NCI-H2196 treated with DMSO at 0.1 percent for 48 hours (cell line): ENCODE data around the gene HNRNPM.

Experiments used
- DNase-seq: peaks from one replicate; lab custom pipeline; 2025; ENCODE audit not compliant: unreplicated experiment; lab: John Stamatoyannopoulos, UW

HNRNPM gene

DNA sequence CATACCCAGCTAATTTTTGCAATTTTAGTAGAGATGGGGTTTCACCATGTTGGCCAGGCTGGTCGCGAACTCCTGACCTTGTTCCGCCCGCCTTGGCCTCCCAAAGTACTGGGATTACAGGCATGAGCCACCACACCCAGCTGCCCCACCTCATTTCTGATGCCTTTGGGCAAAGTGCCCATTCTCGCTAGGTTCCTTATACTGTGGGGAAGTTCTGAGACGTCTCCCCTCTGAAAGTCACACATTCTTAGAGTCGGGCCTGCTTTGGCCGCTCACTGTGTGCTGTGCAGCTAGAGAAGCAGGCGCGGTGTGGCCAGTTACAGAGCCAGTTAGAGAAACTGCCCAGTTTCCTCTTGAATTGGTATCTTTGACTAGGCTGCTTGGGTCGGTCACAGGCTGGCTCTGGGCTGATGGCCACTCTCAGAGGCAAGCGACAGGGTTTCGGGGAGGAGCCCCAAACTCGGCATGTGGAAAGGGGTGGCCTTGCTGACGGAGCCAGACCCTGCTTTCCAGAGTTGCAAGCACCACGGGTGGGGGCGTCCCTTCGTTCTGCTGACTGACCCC lies 39.6 kb downstream of the HNRNPM start:
- DNase-seq = no peak

DNA sequence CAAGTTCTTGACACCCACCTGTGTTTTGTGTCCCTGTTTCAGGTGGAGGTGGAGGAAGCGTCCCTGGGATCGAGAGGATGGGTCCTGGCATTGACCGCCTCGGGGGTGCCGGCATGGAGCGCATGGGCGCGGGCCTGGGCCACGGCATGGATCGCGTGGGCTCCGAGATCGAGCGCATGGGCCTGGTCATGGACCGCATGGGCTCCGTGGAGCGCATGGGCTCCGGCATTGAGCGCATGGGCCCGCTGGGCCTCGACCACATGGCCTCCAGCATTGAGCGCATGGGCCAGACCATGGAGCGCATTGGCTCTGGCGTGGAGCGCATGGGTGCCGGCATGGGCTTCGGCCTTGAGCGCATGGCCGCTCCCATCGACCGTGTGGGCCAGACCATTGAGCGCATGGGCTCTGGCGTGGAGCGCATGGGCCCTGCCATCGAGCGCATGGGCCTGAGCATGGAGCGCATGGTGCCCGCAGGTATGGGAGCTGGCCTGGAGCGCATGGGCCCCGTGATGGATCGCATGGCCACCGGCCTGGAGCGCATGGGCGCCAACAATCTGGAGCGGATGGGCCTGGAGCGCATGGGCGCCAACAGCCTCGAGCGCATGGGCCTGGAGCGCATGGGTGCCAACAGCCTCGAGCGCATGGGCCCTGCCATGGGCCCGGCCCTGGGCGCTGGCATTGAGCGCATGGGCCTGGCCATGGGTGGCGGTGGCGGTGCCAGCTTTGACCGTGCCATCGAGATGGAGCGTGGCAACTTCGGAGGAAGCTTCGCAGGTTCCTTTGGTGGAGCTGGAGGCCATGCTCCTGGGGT lies 41.0 kb downstream of the HNRNPM start:
- DNase-seq = no peak

DNA sequence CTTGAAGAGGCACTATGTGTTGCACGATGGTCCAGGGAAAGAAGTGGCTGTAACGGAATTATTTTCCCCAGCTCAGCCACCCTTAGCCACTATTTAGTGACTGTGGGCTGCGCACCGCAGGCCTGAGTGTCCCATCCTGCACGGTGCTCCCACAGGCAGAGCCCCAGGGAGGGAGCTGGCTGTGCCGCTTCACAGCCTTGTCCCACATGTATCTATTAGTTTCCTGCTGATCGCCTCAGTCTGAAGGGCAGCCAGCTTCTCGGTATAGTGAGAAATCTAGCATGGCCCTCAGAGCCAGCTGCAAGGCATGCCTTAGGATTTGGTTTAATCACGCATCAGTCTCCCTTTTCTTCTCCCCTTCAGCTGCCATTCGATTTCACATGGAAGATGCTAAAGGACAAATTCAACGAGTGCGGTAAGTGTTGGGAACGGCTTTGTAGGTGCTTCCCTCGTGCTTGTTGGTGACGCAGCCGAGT lies 41.9 kb downstream of the HNRNPM start:
- no peak for DNase-seq

DNA sequence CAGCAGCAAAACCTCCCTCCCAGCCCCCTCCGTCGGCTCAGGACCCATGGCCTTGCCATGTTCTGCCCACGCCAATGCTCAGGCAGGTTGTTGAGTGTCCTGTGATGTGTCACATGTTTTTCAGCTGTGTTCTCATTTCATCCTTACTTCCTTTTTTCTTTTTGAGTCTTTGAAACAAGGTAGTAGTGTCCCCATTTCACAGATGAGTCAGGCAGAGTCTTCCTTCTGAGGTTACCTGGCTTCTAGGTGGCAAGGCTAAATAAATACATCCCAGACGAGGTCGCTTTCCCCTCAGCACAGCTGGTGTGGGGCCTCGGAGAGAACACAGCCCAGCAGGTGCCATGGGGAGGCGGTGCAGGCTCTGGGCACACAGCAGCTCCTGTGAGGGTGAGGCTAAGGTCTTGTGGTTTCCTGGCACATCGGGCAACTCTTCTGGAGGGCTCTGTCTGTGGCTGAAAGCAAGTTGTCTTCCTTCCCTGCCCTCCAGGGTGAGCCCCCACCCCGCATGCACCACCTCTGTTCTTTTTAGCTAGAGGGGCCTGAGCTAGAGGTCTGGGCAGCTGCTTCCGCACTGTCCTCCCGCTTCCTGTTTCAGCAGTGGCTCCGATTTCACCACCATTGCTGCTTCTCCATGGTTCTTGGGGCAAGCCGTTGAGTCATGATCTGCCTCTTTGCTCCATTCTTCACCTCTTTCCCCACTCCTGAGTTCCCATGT lies 42.5 kb downstream of the HNRNPM start:
- no peak for DNase-seq

DNA sequence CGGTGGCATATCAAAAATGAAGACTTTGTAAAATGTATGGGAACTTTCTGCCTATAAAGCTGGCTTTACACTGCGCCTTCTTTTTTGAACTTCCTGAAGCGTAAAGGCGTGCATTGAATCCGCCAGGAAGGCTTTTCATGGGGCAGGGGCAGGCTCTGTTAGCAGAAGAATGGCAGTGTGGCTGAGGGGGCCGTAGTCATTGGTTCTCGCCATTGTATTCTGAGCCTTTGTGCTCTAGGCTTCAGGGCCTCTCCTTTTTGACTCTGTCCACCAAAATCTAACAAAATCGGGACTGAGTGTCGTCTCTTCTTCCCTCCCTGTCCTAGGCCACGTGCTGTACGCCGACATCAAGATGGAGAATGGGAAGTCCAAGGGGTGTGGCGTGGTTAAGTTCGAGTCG lies 43.6 kb downstream of the HNRNPM start:
- DNase-seq = no peak

DNA sequence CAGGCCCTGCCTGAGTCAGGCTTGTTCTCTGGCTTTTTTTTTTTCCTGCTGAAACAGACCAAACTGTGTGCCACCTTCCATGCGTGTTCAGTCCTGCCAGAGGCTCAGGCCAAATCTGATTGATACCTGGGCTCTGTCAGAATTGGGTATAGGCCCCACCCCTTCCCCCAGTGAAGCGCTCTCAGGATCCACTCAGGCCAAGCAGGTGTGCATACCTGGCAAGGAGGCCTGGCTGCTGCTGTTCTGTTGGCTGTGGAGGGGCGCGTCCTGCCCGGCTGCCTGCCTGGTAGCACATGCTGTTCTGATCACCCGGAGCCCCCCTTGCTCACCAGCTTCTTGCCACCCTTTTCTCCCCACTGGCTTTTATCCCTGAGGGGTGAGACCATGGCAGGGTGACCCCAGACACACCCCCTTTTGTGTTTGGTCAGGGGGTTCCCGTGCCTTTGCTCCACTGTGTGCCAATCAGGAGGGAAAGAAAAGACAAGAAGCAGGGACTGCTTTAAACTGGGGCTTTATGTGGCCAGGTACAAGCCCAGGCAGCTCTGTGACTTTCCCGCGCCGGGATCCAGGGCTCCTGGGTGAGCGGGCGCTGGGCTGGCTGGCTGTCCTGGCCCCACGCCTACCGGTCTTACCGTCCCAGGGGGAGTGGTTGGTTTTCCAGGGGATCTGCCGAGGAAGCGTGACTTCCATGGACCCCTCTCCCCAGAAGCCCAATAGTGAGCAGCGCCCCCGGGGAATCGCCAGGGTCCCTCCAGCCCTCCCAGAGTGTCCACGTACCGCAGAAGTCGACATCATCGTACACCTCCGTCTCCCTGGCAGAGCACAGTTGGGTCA lies 45.0 kb downstream of the HNRNPM start:
- no peak for DNase-seq

DNA sequence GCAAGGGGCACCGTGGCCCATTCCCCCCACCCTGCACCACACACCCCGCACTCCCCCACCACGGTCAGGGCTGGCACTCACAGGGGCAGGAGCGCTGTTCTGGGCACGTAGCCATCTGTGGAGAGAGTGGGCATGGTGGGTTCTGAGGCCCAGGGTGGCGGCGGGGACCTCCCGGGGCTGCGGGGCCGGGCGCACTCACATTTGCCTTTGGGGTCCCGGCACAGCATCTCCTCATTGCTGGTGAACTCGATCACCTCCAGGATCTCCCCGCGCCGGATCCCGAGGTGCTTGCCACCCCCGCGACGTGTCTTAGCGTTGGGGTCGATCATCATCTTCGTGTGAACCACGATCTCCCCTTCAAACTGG lies 45.6 kb downstream of the HNRNPM start:
- no peak for DNase-seq

DNA sequence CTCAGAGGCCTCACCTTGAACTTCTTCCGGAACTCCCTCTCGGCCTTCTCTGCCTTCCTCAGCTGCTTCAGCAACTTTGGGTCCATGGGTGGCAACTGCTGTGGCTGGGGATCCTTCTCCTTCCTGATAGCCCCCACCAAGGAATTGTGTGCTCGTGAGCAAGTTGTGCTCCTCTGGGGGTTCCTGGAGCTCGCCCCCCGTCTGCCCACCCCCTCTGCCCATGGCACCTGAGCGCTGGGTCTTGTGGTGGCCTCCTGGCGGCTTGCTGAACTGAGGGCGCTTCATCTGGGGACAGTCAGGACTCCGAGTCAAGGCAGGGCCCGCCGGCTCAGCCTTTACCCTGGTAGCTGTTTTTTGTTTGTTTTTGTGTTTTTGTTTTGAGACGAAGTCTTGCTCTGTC lies 46.1 kb downstream of the HNRNPM start:
- no peak for DNase-seq

DNA sequence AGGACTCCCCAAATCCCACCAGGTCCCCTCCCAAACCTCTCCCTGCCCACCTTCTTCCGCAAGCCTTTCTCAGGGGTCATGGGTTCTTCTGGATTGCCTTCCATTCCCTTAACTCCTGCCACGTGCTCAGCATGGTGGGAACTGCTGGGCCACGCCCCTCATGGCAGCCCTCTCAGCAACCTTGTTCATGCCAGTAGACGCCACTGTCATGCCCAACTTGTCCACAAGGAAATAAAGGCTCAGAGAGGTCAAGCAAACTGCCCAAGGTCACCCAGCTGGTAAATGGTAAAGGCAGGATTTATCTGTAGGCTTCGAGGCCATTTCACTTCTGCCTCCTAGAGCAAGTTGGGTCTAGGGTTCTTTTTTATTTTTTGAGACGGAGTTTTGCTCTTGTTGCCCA lies 46.8 kb downstream of the HNRNPM start:
- no peak for DNase-seq

DNA sequence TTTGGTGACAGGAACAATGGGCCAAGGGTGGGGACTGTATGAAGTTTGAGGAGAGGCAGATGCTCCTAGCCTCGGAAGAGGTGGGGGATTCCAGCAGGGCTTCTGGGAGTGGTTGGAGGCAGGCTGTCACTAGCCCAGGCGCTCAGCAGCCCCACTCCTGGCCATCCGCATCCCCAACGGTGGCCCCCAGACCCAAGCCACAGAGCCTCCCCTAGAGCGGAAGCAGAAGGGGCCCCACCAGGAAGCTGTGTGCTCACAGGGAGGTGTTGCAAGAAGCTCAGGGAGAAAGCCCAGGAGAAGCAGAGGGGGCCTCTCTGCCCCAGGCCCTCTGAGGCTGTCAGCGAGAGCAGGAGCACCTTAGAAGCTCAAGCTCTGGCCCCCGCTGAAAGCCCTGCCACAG lies 49.4 kb downstream of the HNRNPM start:
- no peak for DNase-seq

DNA sequence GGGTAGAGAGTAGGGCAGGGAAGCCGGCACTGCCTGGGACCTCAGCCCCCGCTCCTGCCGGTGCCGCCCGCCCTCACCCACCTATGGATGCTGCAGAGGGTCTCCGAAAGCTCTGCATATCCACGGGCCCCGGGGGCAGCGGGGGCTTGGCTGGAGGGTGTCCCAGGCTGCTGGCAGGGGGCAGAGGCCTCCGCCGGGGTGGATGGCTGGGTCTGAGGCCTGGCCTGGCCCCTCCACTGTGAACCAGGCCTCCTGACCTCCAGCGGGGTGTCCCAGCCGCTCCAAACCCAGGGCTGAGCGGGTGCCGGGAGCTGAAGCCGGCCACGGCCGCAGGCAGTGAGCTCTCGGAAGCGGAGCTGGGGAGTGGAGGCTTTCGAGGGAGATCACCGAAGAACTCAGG lies 53.5 kb downstream of the HNRNPM start:
- no peak for DNase-seq

DNA sequence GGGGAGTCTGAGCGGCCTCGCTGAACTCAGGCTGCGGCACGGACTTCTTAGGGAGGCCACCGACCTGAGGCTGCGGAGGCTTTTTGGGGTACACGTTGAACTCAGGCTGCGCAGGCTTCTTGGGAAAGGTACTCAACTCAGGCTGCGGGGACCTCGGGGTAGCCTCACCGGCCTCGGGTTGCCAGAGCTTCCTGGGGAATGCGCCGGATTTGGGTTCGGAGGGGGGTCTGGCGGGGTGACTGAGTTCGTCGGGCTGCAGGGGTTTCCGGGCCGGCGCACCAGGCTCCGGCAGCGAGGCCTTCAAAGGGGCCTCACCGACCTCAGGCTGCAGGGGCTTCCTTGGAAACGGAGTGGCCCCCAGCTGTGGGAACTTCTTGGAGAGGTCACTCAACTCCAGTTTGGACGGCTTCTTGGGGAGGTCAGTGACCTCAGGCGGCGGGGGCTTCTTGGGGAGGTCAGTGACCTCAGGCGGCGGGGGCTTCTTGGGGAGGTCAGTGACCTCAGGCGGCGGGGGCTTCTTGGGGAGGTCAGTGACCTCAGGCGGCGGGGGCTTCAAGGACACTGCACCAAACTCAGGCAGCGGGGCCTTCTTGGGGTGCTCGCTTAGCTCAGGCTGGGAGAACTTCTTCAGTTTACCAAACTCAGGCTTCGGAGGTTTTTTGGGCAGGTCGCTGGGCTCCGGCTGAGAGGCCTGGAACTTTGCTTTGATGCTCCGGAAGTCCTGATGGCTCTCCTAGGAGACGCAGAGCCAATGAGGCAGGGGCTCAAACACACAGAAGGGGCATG lies 54.5 kb downstream of the HNRNPM start:
- DNase-seq = no peak

DNA sequence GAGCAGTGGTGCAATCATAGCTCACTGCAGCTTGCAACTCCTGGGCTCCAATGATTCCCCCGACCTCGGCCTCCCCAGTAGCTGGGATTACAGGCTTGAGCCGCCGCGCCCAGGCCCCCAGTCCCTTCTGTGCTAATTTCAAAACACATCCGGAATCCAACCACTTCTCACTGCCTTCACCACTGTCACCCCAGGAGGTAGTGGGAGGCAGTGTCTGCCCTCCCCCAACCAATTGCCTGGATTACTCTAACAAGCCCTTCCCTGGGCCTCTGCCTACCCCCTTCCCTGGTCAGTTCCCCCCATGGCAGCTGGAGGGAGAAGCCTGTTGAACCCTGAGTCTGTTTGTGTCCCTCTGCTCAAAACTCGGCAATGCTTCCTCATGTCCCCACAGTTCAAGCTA lies 55.4 kb downstream of the HNRNPM start:
- DNase-seq = no peak

DNA sequence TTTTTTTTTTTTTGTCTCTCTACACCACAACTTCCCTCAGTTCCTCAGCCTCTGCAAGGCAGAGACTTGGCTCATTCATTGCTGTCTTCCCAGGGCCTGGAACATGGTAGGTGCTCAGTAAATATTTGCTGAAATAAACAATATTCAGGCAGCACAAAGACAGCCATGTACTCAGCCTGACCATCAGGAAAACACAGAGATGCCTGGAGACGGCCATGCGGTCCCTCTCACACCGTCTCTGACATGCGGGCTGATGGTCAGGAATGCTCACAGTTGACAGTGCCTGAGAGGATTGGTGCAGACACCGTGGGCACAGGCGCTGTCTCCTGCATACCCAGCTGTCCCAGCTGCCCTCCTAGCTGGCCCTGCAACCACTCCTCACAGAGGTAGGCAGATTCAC lies 56.7 kb downstream of the HNRNPM start:
- no peak for DNase-seq

DNA sequence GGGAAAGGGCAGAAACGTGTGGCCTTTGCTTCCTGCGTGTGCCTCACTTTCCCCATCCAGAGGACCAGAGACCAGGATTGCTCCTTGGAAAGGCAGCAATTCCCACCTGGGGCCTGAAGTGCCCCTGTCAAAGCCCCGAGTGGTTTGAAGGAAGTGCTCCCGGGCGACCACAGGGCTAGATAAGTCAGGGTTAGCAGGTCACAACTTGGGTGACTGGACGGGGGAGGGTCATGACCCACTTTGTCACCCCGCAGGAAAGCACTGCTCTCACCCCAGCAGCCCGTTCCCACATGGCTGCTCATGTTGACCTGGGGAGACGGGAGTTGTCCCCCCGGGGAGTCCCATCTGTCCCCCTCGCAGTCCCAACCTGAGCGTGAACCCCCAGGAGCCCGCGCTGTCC lies 57.2 kb downstream of the HNRNPM start:
- no peak for DNase-seq

DNA sequence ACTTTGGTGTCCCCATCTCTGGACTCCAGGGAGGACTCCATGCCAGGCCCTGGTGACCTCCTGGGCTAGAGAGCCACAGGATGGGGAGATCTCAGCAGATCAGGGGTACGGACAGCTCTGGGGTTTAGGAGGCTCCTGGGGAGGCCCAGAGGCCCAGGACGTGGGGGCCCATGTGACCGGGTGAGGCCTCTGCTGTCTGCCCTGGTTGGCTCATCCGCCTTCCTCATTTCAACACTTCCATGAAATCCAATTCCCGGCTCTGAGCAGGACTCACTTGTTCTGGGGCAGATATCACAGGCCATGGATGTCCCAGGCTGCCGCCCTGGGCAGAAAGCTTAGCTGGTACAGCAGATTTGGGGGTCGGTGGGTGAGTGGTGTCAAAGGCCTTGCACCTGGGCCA lies 58.7 kb downstream of the HNRNPM start:
- DNase-seq = no peak

DNA sequence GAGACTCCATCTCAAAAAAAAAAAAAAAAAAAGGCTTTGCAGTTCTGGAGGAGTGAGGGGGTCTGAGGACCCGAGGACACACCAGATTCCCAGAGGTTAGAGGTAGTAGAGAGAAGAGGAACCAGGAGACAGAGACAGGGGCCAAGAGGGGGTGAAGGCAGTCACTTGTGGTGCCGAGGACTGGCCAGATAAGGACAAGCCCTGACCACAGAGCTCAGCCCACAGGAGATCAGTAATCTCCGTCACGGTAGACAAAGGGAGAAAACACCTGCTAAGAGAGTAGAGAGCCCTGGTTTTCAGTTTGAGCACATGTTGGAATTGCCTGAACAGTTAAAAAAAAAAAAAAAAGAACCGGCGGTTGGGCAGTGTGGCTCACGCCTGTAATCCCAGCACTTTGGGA lies 59.4 kb downstream of the HNRNPM start:
- DNase-seq = no peak

DNA sequence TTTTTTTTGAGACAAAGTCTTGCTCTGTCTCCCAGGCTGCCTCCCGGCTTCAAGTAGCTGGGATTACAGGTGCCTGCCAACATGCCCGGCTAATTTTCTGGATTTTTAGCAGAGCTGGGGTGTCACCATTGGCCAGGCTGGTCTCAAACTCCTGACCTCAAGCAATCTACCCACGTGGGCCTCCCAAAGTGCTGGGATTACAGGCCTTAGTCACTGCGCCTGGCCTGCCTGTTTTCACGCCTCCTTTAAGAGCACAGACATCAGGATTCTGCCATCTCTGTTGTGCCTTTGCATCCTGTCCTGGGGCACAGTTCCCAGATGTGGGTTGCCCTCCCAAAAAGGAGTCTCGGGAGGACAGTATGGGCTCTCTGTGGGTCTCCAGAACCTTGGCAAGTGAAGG lies 60.1 kb downstream of the HNRNPM start:
- no peak for DNase-seq

DNA sequence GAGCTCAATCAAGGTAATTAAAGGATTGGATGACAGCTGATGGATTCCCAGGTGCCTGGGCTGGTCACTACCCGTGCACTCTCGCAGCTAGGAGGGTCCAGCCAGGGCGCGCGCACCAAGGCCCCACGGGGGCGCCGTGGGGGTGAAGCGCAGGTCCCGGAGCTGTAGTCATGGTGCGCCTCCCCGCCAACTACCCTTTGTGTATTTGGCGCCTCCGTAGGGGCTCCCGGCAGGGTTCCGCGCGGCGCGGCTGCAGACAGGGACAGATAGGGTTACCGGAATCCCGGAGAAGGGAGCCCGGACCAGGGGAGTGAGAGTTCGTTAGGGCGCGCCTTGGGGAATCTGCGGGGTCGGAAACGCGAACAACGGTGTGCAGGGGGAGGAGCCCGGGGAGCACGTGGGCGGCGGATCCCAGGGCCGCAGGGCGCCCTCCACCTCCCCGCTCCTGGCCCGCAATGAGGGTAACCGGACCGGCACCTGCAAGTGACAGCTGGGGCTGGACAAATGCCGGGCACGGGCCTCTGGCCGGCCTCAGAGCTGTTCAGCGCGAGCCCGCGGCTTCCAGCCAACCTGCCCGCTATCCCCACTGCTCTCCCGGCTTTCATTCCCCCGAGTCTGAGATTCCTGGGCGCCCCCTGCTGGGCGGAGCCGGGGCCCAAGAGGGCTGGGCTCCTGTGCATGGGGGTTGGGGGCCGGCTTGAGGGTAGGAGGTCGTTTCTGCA lies 61.1 kb downstream of the HNRNPM start:
- DNase-seq = peak; percentile 80

DNA sequence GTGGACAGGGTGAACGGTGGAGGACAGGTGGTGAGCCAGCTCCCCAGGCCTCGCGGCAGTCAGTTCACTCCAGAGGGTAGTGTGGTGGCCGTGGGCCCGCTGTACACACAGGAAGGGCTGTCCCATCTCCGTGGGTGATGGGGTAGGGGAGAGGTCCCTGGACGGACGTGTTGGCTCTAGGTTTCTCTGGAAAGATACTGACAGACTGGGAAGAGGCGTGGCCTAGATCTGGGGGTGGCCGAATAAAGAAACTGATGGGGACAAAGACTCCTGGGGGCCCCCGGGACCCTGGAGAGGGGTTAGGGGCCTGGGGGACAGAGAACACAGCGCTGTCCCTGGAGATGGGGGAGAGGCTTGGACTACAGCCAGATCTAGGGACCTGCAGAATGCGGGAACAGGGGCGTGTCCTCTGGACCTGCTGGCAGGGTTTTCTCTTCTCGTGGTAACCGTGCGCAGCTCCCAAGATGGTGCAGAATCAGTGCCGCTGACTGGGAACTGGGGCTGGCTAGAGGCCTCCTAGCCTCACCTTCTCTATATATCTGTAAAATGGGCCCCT lies 61.7 kb downstream of the HNRNPM start:
- no peak for DNase-seq
